Liver (tissue), 9 donors: ENCODE measurements around the gene TMEM107. TPM values are rescaled to one million over a fixed set of nuclear protein-coding genes. Genes with fewer than 3 reads are reported as not detected.

Source experiments
- DNase-seq: peaks from one replicate; pipeline ENCODE4 v3.0.0-alpha.2; 2017; ENCODE audit warnings: low spot score
- H3K27ac ChIP-seq, 2 donors: one replicate each; pipeline ENCODE4 v1.7.0; 2013; ENCODE audit warnings: inconsistent platforms in 2 of 2, low read length in 2 of 2, control low read depth in 1 of 2, low read depth in 1 of 2, mild to moderate bottlenecking in 1 of 2
- H3K27me3 ChIP-seq, 4 donors: one replicate each; pipeline versions ENCODE4 v1.6.1 to v1.7.0; 2013; ENCODE audit warnings: low read length in 3 of 4, inconsistent platforms in 1 of 4, mild to moderate bottlenecking in 1 of 4, moderate library complexity in 1 of 4; ENCODE audit not compliant: control insufficient read depth in 4 of 4, insufficient read depth in 4 of 4
- H3K36me3 ChIP-seq, 4 donors: one replicate each; pipeline versions ENCODE4 v1.6.1 to v1.7.0; 2013; ENCODE audit warnings: low read length in 3 of 4, mild to moderate bottlenecking in 3 of 4, low read depth in 1 of 4, moderate library complexity in 1 of 4; ENCODE audit not compliant: control insufficient read depth in 4 of 4, insufficient read depth in 3 of 4
- H3K4me1 ChIP-seq, 4 donors: one replicate each; pipeline versions ENCODE4 v1.6.1 to v1.7.0; 2013; ENCODE audit warnings: low read length in 3 of 4, mild to moderate bottlenecking in 3 of 4, moderate library complexity in 1 of 4; ENCODE audit not compliant: control insufficient read depth in 4 of 4, insufficient read depth in 4 of 4
- H3K4me3 ChIP-seq, 3 donors: one replicate each; pipeline versions ENCODE4 v1.6.1 to v1.7.0; 2013; ENCODE audit warnings: low read length in 3 of 3, control low read depth in 1 of 3, low read depth in 1 of 3, mild to moderate bottlenecking in 1 of 3
- H3K9ac ChIP-seq, 2 donors: one replicate each; pipeline ENCODE4 v1.7.0; 2013; ENCODE audit warnings: low read length in 2 of 2, mild to moderate bottlenecking in 2 of 2, moderate library complexity in 2 of 2, control low read depth in 1 of 2, low read depth in 1 of 2
- H3K9me3 ChIP-seq, 4 donors: one replicate each; pipeline versions ENCODE4 v1.6.1 to v1.7.0; 2013; ENCODE audit warnings: low read length in 3 of 4; ENCODE audit not compliant: control insufficient read depth in 4 of 4
- EGR1 ChIP-seq, 2 donors: IDR thresholded peaks; 2 replicates each; pipeline ENCODE4 v1.6.1; 2016 to 2018; ENCODE audit warnings: antibody characterized with exemption in 2 of 2, low read depth in 2 of 2
- FOXA1 ChIP-seq: IDR thresholded peaks from 2 replicates; pipeline ENCODE4 v1.6.1; 2016; ENCODE audit warnings: antibody characterized with exemption
- FOXA2 ChIP-seq: IDR thresholded peaks from 2 replicates; pipeline ENCODE4 v1.6.1; 2016; ENCODE audit warnings: antibody characterized with exemption
- GABPA ChIP-seq, 2 donors: IDR thresholded peaks in 1 of 2; conservative IDR thresholded peaks in 1 of 2; 2 replicates each; pipeline ENCODE4 v1.6.1; 2016; ENCODE audit warnings: antibody characterized with exemption in 2 of 2, mild to moderate bottlenecking in 1 of 2, moderate library complexity in 1 of 2
- HNF4A ChIP-seq, 2 donors: conservative IDR thresholded peaks; 2 replicates each; pipeline ENCODE4 v1.6.1; 2016; ENCODE audit warnings: antibody characterized with exemption in 2 of 2, mild to moderate bottlenecking in 2 of 2
- HNF4G ChIP-seq: IDR thresholded peaks from 2 replicates; pipeline ENCODE4 v1.6.1; 2016; ENCODE audit warnings: antibody characterized with exemption
- JUND ChIP-seq, 2 donors: IDR thresholded peaks; 2 replicates each; pipeline ENCODE4 v1.6.1; 2016; ENCODE audit warnings: antibody characterized with exemption in 2 of 2
- NR2F2 ChIP-seq: IDR thresholded peaks from 2 replicates; pipeline ENCODE4 v1.6.1; 2016; ENCODE audit warnings: antibody characterized with exemption
- RAD21 ChIP-seq, 2 donors: IDR thresholded peaks; 2 replicates each; pipeline ENCODE4 v1.6.1; 2016; ENCODE audit warnings: antibody characterized with exemption in 2 of 2, mild to moderate bottlenecking in 2 of 2
- RXRA ChIP-seq, 2 donors: IDR thresholded peaks; 2 replicates each; pipeline ENCODE4 v1.6.1; 2017 to 2018; ENCODE audit warnings: antibody characterized with exemption in 2 of 2, mild to moderate bottlenecking in 1 of 2
- SP1 ChIP-seq: IDR thresholded peaks from 2 replicates; pipeline ENCODE4 v1.6.1; 2018; ENCODE audit warnings: antibody characterized with exemption, mild to moderate bottlenecking
- TAF1 ChIP-seq: conservative IDR thresholded peaks from 2 replicates; pipeline ENCODE4 v1.6.1; 2016; ENCODE audit warnings: antibody characterized with exemption, mild to moderate bottlenecking
- YY1 ChIP-seq: IDR thresholded peaks from 2 replicates; pipeline ENCODE4 v1.6.1; 2016; ENCODE audit warnings: antibody characterized with exemption, mild to moderate bottlenecking
- WGBS: extraction: QIAGEN DNeasy Blood & Tissue Kit; methylation state at CpG from one replicate; pipeline ENCODE4 v1.1.7; 2013; 5-methylcytosine and 5-hydroxymethylcytosine counted together
- polyA plus RNA-seq, 2 donors: library from polyadenylated mRNA; stranded (reverse) in 1 of 2; unstranded in 1 of 2; fragments of 200-250 nt in 1 of 2; fragments of >200 nt in 1 of 2; fragmentation: Nextera tagmentation in 1 of 2; extraction: Ambion mirVana in 1 of 2; gene quantifications; one replicate each; pipeline versions ENCODE4 v1.2.1 to v1.2.3, GENCODE V29; 2013 to 2015
- total RNA-seq, 2 donors: library from RNA; depleted of rRNA; stranded (reverse); fragments of >200 nt; gene quantifications; one replicate each; pipeline ENCODE4 v1.2.3, GENCODE V29; 2014
- TF ChIP-seq, protein P1 (sequence below): IDR thresholded peaks from 2 replicates; pipeline ENCODE4 v1.6.1; 2016; ENCODE audit warnings: antibody characterized with exemption
- TF ChIP-seq, protein P2 (sequence below): IDR thresholded peaks from 2 replicates; pipeline ENCODE4 v1.6.1; 2016; ENCODE audit warnings: antibody characterized with exemption
- TF ChIP-seq, protein P3 (sequence below): IDR thresholded peaks from 2 replicates; pipeline ENCODE4 v1.6.1; 2016; ENCODE audit warnings: antibody characterized with exemption, mild to moderate bottlenecking
- TF ChIP-seq, protein P4 (sequence below): fragments of 150-350 bp; IDR thresholded peaks from 2 replicates; pipeline ENCODE4 v1.5.1; 2017; ENCODE audit warnings: improper control_type of control experiment, low read depth, low read length; ENCODE audit not compliant: missing input control
- TF ChIP-seq, protein P5 (sequence below): IDR thresholded peaks from 2 replicates; pipeline ENCODE4 v1.6.1; 2016; ENCODE audit warnings: antibody characterized with exemption
- donor health status: healthy.
- donor health status: healthy.
- donor health status: healthy.
- donor health status: healthy.
- donor health status: healthy.

TMEM107 gene
- total and polyA plus RNA-seq, 4 donors, result 3.0 to 8.4 (median 4.2) TPM

DNA sequence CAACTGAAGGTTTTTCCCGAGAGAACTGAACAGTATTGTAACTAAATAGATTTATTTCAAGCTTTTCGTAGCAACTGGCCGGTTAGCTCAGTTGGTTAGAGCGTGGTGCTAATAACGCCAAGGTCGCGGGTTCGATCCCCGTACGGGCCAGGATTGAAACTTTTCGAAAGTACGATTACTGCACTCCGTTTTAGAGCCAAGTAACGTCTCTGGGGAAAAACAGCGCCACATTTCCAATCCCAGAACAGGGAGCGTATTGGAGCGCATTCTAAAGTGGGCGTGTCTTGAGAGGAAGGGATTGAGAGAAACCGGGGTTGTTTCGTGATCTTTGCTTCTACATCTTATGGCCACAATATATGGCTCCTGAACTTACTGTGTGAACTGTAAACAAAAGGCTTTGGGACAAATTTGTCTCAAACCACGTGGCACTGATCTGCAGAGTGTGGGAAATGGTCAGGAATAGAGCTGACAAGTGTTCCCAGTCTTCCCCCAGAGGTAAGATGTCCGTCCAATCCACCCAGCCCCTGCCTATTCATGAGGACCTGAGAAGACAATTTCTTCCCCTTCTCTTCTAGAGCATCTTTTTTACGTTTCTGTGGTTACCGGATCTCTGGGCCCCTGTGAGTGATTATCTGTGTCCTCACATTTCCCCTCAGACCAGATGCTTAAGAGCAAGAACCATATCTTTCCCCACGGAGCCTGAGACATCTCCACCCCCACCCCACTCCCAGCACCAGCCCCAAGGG lies 11.5 kb upstream of the TMEM107 start:
- DNase-seq, result peak; percentile 95
- H3K9me3 ChIP-seq, result no peaks in the 10 kb centered on the region
- H3K27me3 ChIP-seq, result no peaks in the 10 kb centered on the region
- WGBS, result 1% methylated on average over 25 of the region's 25 CpGs
- H3K27ac ChIP-seq, result peak overlapping the region; percentile 73 to 85
- TF ChIP-seq GABPA (IDR thresholded peaks at IDR 0.05 in 1 of 2, conservative IDR thresholded peaks at IDR 0.05 in 1 of 2) (no peak), EGR1 (IDR thresholded peaks at IDR 0.05; ENCODE audit: low read depth in 2 of 2) (peak in 1 of 2 donors; percentile 16), FOXA2 (peak; percentile 32), FOXA1 (peak; percentile 69), JUND (IDR thresholded peaks at IDR 0.05) (peak; percentile 71 to 72), HNF4G (peak; percentile 37), SP1 (peak; percentile 91), NR2F2 (peak; percentile 78), TAF1 (no peak), HNF4A (conservative IDR thresholded peaks at IDR 0.05) (peak; percentile 73 to 80), RXRA (IDR thresholded peaks at IDR 0.05) (peak; percentile 83 to 84), YY1 (peak; percentile 86), RAD21 (IDR thresholded peaks at IDR 0.05) (peak; percentile 32 to 45)
- TF ChIP-seq, protein P1, sequence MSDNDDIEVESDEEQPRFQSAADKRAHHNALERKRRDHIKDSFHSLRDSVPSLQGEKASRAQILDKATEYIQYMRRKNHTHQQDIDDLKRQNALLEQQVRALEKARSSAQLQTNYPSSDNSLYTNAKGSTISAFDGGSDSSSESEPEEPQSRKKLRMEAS, result peak; percentile 82
- TF ChIP-seq, protein P2, sequence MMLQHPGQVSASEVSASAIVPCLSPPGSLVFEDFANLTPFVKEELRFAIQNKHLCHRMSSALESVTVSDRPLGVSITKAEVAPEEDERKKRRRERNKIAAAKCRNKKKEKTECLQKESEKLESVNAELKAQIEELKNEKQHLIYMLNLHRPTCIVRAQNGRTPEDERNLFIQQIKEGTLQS, result peak; percentile 100
- TF ChIP-seq, protein P3, sequence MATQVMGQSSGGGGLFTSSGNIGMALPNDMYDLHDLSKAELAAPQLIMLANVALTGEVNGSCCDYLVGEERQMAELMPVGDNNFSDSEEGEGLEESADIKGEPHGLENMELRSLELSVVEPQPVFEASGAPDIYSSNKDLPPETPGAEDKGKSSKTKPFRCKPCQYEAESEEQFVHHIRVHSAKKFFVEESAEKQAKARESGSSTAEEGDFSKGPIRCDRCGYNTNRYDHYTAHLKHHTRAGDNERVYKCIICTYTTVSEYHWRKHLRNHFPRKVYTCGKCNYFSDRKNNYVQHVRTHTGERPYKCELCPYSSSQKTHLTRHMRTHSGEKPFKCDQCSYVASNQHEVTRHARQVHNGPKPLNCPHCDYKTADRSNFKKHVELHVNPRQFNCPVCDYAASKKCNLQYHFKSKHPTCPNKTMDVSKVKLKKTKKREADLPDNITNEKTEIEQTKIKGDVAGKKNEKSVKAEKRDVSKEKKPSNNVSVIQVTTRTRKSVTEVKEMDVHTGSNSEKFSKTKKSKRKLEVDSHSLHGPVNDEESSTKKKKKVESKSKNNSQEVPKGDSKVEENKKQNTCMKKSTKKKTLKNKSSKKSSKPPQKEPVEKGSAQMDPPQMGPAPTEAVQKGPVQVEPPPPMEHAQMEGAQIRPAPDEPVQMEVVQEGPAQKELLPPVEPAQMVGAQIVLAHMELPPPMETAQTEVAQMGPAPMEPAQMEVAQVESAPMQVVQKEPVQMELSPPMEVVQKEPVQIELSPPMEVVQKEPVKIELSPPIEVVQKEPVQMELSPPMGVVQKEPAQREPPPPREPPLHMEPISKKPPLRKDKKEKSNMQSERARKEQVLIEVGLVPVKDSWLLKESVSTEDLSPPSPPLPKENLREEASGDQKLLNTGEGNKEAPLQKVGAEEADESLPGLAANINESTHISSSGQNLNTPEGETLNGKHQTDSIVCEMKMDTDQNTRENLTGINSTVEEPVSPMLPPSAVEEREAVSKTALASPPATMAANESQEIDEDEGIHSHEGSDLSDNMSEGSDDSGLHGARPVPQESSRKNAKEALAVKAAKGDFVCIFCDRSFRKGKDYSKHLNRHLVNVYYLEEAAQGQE, result peak; percentile 64
- TF ChIP-seq, protein P4, sequence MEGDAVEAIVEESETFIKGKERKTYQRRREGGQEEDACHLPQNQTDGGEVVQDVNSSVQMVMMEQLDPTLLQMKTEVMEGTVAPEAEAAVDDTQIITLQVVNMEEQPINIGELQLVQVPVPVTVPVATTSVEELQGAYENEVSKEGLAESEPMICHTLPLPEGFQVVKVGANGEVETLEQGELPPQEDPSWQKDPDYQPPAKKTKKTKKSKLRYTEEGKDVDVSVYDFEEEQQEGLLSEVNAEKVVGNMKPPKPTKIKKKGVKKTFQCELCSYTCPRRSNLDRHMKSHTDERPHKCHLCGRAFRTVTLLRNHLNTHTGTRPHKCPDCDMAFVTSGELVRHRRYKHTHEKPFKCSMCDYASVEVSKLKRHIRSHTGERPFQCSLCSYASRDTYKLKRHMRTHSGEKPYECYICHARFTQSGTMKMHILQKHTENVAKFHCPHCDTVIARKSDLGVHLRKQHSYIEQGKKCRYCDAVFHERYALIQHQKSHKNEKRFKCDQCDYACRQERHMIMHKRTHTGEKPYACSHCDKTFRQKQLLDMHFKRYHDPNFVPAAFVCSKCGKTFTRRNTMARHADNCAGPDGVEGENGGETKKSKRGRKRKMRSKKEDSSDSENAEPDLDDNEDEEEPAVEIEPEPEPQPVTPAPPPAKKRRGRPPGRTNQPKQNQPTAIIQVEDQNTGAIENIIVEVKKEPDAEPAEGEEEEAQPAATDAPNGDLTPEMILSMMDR, result no peak
- TF ChIP-seq, protein P5, sequence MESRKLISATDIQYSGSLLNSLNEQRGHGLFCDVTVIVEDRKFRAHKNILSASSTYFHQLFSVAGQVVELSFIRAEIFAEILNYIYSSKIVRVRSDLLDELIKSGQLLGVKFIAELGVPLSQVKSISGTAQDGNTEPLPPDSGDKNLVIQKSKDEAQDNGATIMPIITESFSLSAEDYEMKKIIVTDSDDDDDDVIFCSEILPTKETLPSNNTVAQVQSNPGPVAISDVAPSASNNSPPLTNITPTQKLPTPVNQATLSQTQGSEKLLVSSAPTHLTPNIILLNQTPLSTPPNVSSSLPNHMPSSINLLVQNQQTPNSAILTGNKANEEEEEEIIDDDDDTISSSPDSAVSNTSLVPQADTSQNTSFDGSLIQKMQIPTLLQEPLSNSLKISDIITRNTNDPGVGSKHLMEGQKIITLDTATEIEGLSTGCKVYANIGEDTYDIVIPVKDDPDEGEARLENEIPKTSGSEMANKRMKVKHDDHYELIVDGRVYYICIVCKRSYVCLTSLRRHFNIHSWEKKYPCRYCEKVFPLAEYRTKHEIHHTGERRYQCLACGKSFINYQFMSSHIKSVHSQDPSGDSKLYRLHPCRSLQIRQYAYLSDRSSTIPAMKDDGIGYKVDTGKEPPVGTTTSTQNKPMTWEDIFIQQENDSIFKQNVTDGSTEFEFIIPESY, result peak; percentile 83
- no peaks in the 10 kb centered on the region for H3K36me3 ChIP-seq
- peak overlapping the region in 2 of 3 donors; percentile 52 to 82 for H3K4me3 ChIP-seq
- peak overlapping the region; percentile 5 to 16 for H3K9ac ChIP-seq
- H3K4me1 ChIP-seq, result peaks cover 12 to 57% (median 31%) of the 10 kb centered on the region in 4 donors
